Articular chondrocyte of knee joint (primary cell): ENCODE measurements around the gene LCE3A. TPM values are rescaled to one million over a fixed set of nuclear protein-coding genes. Genes with fewer than 3 reads are reported as not detected.

Source experiments
- small RNA-seq: library from RNA; depleted of rRNA; stranded (forward); fragments of <200 nt; gene quantifications from one replicate; pipeline ENCODE3, GENCODE V24; 2012
- total RNA-seq: library from RNA; depleted of rRNA; stranded (reverse); fragments of >200 nt; gene quantifications from 2 replicates; pipeline ENCODE4 v1.2.3, GENCODE V29; 2012

LCE3A gene, protein sequence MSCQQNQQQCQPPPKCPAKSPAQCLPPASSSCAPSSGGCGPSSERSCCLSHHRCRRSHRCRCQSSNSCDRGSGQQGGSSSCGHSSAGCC
- total RNA-seq = not detected in 2 replicates

DNA sequence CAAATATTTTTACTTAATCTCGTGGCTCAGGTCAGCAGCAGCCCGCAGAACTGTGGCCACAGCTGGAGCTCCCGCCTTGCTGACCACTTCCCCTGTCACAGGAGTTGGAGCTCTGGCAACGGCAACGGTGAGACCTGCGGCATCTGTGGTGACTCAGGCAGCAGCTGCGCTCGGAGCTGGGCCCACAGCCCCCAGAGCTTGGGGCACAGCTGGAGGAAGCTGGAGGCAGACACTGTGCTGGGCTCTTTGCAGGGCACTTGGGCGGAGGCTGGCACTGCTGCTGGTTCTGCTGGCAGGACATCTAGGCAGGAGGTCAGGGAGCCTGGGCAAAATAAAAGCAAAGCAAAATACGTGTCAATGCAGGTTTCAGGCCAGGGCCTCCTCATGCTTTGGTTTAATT lies at the start of gene LCE3A:
Gene LCE3A, minus strand, starts transcription at position 301 of the 400 bp plus-strand sequence. Its CDS starts 0 bp downstream, at position 301.

DNA sequence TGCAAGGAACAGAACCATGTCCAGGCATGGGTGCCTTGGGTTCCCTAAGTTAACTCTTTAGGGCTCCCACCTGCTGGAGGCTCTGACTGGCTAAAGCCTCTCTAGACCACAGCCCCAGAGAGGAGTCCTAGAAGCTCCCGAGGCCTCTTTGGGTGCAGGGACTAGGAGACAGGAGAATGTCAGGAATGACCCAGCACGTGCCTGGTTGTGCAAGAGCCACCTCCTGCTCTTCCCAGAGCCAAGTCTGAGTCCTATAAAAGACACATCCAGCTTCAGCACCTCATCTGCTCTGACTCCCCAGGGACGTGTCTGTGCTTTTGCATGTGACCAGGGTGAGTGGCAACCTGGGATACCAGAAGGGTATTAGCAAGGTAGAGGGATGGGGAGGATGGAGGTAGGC lies 40.2 kb upstream of the LCE3A start, which contains the start of gene LCE2D:
Gene LCE2D, plus strand, starts transcription at position 283 of the 400 bp plus-strand sequence. CDS start 726 bp downstream, outside the sequence.

DNA sequence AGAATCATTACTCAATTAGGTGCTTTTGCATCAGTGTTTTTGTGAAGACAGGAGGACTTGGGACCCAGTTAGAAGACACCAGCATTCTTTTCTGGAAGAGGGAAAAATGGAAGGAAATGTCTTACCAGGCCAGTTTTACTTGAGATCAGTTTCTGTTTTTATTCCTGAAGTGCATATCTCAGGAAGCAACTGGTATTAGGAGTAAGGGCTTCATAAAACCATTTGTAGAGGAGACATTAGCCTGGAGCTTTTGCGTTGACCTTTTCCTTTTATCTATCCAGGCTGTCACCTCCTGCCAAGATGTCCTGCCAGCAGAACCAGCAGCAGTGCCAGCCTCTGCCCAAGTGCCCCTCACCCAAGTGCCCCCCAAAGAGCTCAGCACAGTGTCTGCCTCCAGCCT lies 9.4 kb downstream of the LCE3A start, which contains the start of gene LCE3B:
Gene LCE3B, plus strand, starts transcription at position 301 of the 400 bp plus-strand sequence. Its CDS starts 0 bp downstream, at position 301.

DNA sequence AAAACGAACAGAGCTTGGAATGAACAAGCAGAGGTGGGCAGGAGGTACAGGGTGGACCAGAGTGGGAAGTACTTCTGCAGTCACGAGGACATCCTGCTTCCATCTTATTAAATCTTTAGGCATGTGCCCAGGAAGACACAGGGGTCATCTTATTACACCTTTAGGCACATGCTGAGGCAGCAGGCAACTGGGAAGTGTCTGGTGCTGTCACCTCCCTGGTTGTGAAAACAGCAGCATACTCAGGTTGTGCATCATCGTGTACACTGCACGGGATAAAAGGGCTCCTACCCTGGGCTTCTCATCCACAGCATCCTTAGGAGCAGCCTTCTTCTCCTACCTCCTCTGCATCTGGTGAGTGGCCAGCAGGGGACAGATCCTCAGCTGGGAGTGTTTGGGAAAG lies 23.0 kb downstream of the LCE3A start, which contains the start of gene LCE3C:
Gene LCE3C, plus strand, starts transcription at position 301 of the 400 bp plus-strand sequence. CDS start 498 bp downstream, outside the sequence.

DNA sequence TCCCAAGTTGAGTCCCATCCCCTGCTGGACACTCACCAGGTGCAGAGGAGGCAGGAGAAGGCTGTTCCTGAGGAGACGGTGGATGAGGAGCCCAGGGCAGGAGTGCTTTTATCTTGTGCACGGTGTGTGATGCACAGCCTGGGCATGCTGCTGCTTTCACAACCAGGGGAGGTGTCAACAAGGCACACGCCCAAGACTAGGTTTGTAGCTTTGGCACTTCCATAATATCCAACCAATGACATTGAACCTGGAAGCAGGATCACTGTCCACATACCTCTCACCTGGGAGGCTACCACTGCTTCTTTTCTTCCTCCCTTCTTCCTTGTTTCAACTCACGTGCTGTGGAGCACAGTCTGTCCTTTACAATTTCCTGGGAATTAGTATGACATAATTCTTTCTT lies 42.5 kb downstream of the LCE3A start, which contains the start of gene LCE3D:
Gene LCE3D, minus strand, starts transcription at position 84 of the 400 bp plus-strand sequence. CDS start 580 bp downstream, outside the sequence.

Small RNA genes lying within 50 kb of the gene (small RNA-seq; reads per million reads assigned to genes)
- gene LCE3A = not detected
- gene LCE3B = not detected

Other genes starting within 250 kb of the LCE3A start
- not detected in 2 replicates for gene CRNN, start 208.8 kb downstream of the LCE3A start, total RNA-seq
- gene LCE5A, start 112.3 kb downstream of the LCE3A start, total RNA-seq = not detected in 2 replicates
- not detected in 2 replicates for gene CRCT1, start 108.6 kb downstream of the LCE3A start, total RNA-seq
- not detected in 2 replicates for gene LCE3E, start 56.3 kb downstream of the LCE3A start, total RNA-seq
- gene LCE3D, start 42.6 kb downstream of the LCE3A start, total RNA-seq = not detected in 2 replicates
- gene LCE3C, start 22.9 kb downstream of the LCE3A start, total RNA-seq = not detected in 2 replicates
- gene LCE3B, start 9.3 kb downstream of the LCE3A start, total RNA-seq = not detected in 2 replicates
- gene LCE2D, start 40.3 kb upstream of the LCE3A start, total RNA-seq = not detected in 2 replicates
- gene LCE2C, start 52.2 kb upstream of the LCE3A start, total RNA-seq = not detected in 2 replicates
- not detected in 2 replicates for gene LCE2B, start 63.0 kb upstream of the LCE3A start, total RNA-seq
- gene LCE2A, start 75.2 kb upstream of the LCE3A start, total RNA-seq = not detected in 2 replicates
- gene LCE4A, start 85.1 kb upstream of the LCE3A start, total RNA-seq = not detected in 2 replicates
- gene KPRP, start 134.9 kb upstream of the LCE3A start, total RNA-seq = not detected in 2 replicates
- gene LCE1F, start 152.0 kb upstream of the LCE3A start, total RNA-seq = not detected in 2 replicates
- gene LCE1E, start 163.2 kb upstream of the LCE3A start, total RNA-seq = not detected in 2 replicates
- gene LCE1D, start 173.6 kb upstream of the LCE3A start, total RNA-seq = not detected in 2 replicates
- not detected in 2 replicates for gene LCE1C, start 183.5 kb upstream of the LCE3A start, total RNA-seq
- gene LCE1B, start 188.9 kb upstream of the LCE3A start, total RNA-seq = not detected in 2 replicates
- gene LCE1A, start 204.4 kb upstream of the LCE3A start, total RNA-seq = not detected in 2 replicates
- not detected in 2 replicates for gene LCE6A, start 219.8 kb upstream of the LCE3A start, total RNA-seq
- not detected in 2 replicates for gene LCE7A, start 236.9 kb upstream of the LCE3A start, total RNA-seq